PC-9 (cell line): ENCODE results near the gene FOXL2NB. TPM values are rescaled to one million over a fixed set of nuclear protein-coding genes. Genes with fewer than 3 reads are reported as not detected.

Source experiments
- BruUV-seq: library from RNA; stranded (reverse); fragments of 400-500 nt; replicated peaks from 2 replicates; lab custom pipeline; 2021; lab: Mats Ljungman, UMichigan
- CTCF ChIA-PET: fragments of 300-600 bp; sonication (Branson Sonifier 250); formaldehyde crosslinking; loops from one replicate; lab custom pipeline; 2022; ENCODE audit warnings: antibody characterized with exemption; lab: Charles Lee
- POLR2A ChIA-PET: fragments of 300-600 bp; sonication (Branson Sonifier 250); formaldehyde crosslinking; loops from one replicate; lab custom pipeline; 2022; ENCODE audit warnings: antibody characterized with exemption; ENCODE audit not compliant: unreplicated experiment; lab: Charles Lee
- DNase-seq, 2 experiments: peaks; one replicate each; pipeline versions ENCODE4 v3.0.0 to v3.0.0-alpha.2; 2015 to 2022; ENCODE audit warnings: mixed read lengths in 1 of 2
- H2AFZ ChIP-seq: fragments of 200-600 bp; sonication (generic); 2 replicates; pipeline ENCODE4 v1.8.1; 2017; ENCODE audit warnings: antibody characterized with exemption
- H3F3A ChIP-seq: fragments of 200-600 bp; sonication (generic); 2 replicates; pipeline ENCODE4 v1.8.1; 2017; ENCODE audit warnings: antibody characterized with exemption, mild to moderate bottlenecking, low read depth; ENCODE audit not compliant: insufficient read depth
- H3K27ac ChIP-seq: fragments of 200-600 bp; sonication (generic); 2 replicates; pipeline ENCODE4 v1.6.1; 2016; ENCODE audit warnings: mixed run types
- H3K27me3 ChIP-seq: fragments of 200-600 bp; sonication (generic); 2 replicates; pipeline ENCODE4 v1.6.1; 2016; ENCODE audit warnings: low read depth, mixed run types; ENCODE audit not compliant: insufficient read depth
- H3K36me3 ChIP-seq: fragments of 200-600 bp; sonication (generic); 2 replicates; pipeline ENCODE4 v1.6.1; 2016; ENCODE audit warnings: low read depth, mixed run types
- H3K4me1 ChIP-seq: fragments of 200-600 bp; sonication (generic); replicated peaks from 2 replicates; pipeline ENCODE4 v1.6.1; 2016; ENCODE audit warnings: mixed run types; ENCODE audit not compliant: insufficient read depth
- H3K4me2 ChIP-seq: fragments of 200-600 bp; sonication (generic); 2 replicates; pipeline ENCODE4 v1.6.1; 2017; ENCODE audit warnings: mixed run types
- H3K4me3 ChIP-seq: fragments of 200-600 bp; sonication (generic); 2 replicates; pipeline ENCODE4 v1.6.1; 2016; ENCODE audit warnings: mixed run types
- H3K79me2 ChIP-seq: fragments of 200-600 bp; sonication (generic); 2 replicates; pipeline ENCODE4 v1.6.1; 2017; ENCODE audit warnings: low read depth, mixed run types
- H3K9me2 ChIP-seq: fragments of 200-600 bp; sonication (generic); 2 replicates; pipeline ENCODE4 v1.8.1; 2017; ENCODE audit warnings: mild to moderate bottlenecking; ENCODE audit not compliant: insufficient read depth
- H3K9me3 ChIP-seq: fragments of 200-600 bp; sonication (generic); 2 replicates; pipeline ENCODE4 v1.8.1; 2016; ENCODE audit warnings: low read depth; ENCODE audit not compliant: insufficient read depth
- H4K20me1 ChIP-seq: fragments of 200-600 bp; sonication (generic); 2 replicates; pipeline ENCODE4 v1.8.1; 2017; ENCODE audit not compliant: insufficient read depth
- EZH2 ChIP-seq: fragments of 200-600 bp; sonication (generic); IDR thresholded peaks from 2 replicates; pipeline ENCODE4 v1.8.0; 2017; ENCODE audit warnings: antibody characterized with exemption, low read depth
- intact Hi-C: fragments of 100-400 bp; cut with micrococcal nuclease; formaldehyde crosslinking; loops from one replicate; pipeline ENCODE4 v1.10.0; 2022; ENCODE audit not compliant: unreplicated experiment
- total RNA-seq: library from RNA; stranded (reverse); gene quantifications from 2 replicates; pipeline ENCODE4 v1.2.3, GENCODE V29; 2021
- TF ChIP-seq, protein P1 (sequence below): fragments of 200-600 bp; sonication (generic); conservative IDR thresholded peaks from 2 replicates; pipeline ENCODE4 v1.6.1; 2017; ENCODE audit warnings: mixed run types, antibody characterized with exemption, mild to moderate bottlenecking, moderate library complexity

The FOXL2NB gene
- total RNA-seq, 1 experiment from 2014 or later, result 0.09 TPM

DNA sequence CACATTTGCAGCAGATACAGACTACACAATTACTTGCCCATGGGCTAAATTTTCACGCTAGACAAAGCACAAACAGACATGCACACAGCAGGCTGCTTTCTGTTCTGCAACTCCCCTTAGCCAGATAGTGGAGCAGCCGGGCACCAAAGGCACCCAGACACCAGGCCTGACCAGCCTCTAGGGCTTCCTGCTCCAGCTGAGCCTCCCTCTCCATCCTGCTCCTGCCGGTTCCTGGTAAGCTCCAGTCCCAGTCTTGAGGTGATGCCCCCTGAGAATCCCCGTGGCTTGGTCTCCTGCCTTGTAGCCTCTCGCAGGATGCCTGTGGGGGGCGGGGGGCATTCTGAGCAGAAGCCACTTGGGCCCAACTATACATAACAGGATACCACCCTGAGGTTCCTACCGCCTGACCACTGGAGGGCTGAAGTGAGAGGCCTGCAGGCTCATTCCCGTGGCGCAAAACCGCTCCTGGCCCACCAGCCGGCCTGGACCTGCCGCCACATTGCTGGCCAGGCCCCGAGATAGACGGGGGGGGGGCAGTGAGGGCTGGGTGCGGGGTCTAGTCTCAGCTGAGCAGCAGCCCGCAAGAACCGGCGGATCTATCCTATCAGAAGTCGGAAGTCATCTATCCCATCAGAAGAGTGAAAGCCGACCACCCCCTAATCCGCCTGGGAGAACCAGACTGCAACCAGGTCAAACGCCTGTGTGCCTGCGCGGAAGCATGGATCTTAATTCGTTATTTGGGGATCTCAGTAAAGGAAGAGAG is 4.0 kb upstream of the FOXL2NB start:
- H3K27me3 ChIP-seq, result 0 out of 2 replicates have a peak, but pooled peaks cover under 1% of the 10 kb centered on the region
- H3K79me2 ChIP-seq, result no peaks in the 10 kb centered on the region
- no peak overlapping the region for H3K4me2 ChIP-seq
- ChIA-PET CTCF (no interaction called here), POLR2A (no interaction called here)
- intact Hi-C loops, result loop anchor here (5.0 kb wide), 2 partner anchors 169 to 399 kb away; partner anchors contain the start of gene MRPS22
- no peaks in the 10 kb centered on the region for H3K9me3 ChIP-seq
- no peak for TF ChIP-seq EZH2
- TF ChIP-seq, protein P1, sequence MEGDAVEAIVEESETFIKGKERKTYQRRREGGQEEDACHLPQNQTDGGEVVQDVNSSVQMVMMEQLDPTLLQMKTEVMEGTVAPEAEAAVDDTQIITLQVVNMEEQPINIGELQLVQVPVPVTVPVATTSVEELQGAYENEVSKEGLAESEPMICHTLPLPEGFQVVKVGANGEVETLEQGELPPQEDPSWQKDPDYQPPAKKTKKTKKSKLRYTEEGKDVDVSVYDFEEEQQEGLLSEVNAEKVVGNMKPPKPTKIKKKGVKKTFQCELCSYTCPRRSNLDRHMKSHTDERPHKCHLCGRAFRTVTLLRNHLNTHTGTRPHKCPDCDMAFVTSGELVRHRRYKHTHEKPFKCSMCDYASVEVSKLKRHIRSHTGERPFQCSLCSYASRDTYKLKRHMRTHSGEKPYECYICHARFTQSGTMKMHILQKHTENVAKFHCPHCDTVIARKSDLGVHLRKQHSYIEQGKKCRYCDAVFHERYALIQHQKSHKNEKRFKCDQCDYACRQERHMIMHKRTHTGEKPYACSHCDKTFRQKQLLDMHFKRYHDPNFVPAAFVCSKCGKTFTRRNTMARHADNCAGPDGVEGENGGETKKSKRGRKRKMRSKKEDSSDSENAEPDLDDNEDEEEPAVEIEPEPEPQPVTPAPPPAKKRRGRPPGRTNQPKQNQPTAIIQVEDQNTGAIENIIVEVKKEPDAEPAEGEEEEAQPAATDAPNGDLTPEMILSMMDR, result no peak
- no TSS peak for BruUV-seq
- H3K9me2 ChIP-seq, result no peaks in the 10 kb centered on the region
- no peak overlapping the region for H3K4me3 ChIP-seq
- no peaks in the 10 kb centered on the region for H3K36me3 ChIP-seq
- H3K4me1 ChIP-seq, result no peaks in the 10 kb centered on the region
- no peaks in the 10 kb centered on the region for H4K20me1 ChIP-seq
- no peak overlapping the region for H3K27ac ChIP-seq
- DNase-seq, result no peak
- H2AFZ ChIP-seq, result no peak overlapping the region
- no peaks in the 10 kb centered on the region for H3F3A ChIP-seq

DNA sequence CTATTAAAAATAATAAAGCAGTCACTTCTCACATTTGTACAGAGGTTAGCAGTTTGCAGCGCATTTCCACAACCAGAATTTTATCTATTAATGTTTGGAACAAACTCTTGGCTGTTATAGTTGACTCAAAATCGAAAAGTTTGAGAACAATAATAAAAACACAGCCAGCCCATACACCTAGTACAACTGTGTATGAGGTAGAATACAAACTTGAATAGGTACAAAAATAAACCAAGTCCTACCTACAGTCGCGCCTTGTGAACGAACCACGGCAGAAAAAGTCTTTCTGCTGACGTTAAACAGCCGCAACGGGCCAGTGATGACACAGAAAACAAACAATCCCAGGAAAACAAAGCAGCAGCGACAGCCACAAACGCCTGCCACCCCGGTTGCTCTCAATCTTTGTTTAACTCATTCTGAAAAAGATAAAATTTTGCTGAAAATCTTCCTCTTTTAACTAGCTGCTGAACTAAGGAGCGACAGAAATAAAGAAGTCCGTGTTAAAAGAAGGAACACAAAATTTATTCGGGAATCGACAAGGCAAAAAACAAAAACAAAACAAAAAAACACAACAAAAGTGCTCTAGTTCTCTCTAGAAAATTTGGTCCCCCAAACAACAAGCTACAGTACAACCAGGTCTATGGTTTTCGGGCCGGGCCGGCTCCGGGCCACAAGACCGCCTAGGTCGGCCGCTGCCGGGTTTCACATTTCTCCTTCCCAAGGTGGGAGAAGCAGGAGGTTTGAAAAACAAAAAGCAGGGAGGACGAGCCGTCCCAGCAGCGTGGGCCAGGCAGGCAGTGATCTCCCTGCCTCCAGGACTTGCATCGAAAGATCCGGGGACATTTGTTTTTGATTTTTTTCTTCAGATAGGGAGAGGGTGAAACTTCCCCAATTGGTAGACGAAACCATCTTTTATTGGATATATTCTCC is 3.0 kb upstream of the FOXL2NB start:
- DNase-seq, result no peak
- CTCF ChIA-PET, result no interaction called here
- no peak overlapping the region for H3K27ac ChIP-seq
- intact Hi-C loops, result loop anchor here (5.0 kb wide), 2 partner anchors 168 to 398 kb away; partner anchors contain the start of gene MRPS22
- H2AFZ ChIP-seq, result no peak overlapping the region
- H3K9me2 ChIP-seq, result no peaks in the 10 kb centered on the region
- H3K4me1 ChIP-seq, result no peaks in the 10 kb centered on the region
- no peaks in the 10 kb centered on the region for H4K20me1 ChIP-seq
- H3K36me3 ChIP-seq, result no peaks in the 10 kb centered on the region
- POLR2A ChIA-PET, result no interaction called here
- no peaks in the 10 kb centered on the region for H3K9me3 ChIP-seq
- no peak overlapping the region for H3K4me2 ChIP-seq
- TF ChIP-seq EZH2, result no peak
- TF ChIP-seq, protein P1, result no peak
- no peaks in the 10 kb centered on the region for H3F3A ChIP-seq
- H3K27me3 ChIP-seq, result 0 out of 2 replicates have a peak, but pooled peaks cover 6% of the 10 kb centered on the region
- H3K4me3 ChIP-seq, result no peak overlapping the region
- no peaks in the 10 kb centered on the region for H3K79me2 ChIP-seq
- no TSS peak for BruUV-seq

DNA sequence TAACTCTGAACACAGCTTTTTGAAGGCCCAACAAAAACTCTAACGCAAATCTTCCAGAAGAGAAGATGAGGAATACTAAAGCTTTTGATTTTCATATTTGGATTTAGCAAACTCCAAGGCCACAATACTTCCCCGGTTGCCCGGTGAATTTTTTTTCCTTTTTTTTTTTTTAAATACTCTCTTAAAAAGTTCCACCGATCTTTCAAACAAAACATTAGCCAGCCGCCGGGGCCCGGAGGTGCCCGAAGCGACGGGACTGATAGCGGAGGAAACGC is 2.4 kb upstream of the FOXL2NB start:
- H3K4me3 ChIP-seq, result no peak overlapping the region
- no peaks in the 10 kb centered on the region for H3K36me3 ChIP-seq
- no peaks in the 10 kb centered on the region for H3K9me2 ChIP-seq
- no peak overlapping the region for H3K27ac ChIP-seq
- intact Hi-C loops, result loop anchor here (5.0 kb wide), 2 partner anchors 168 to 398 kb away; partner anchors contain the start of gene MRPS22
- H3K27me3 ChIP-seq, result 0 out of 2 replicates have a peak, but pooled peaks cover 6% of the 10 kb centered on the region
- no peaks in the 10 kb centered on the region for H4K20me1 ChIP-seq
- H3F3A ChIP-seq, result no peaks in the 10 kb centered on the region
- TF ChIP-seq, protein P1, result no peak
- ChIA-PET POLR2A (no interaction called here), CTCF (no interaction called here)
- no peaks in the 10 kb centered on the region for H3K9me3 ChIP-seq
- H3K4me1 ChIP-seq, result no peaks in the 10 kb centered on the region
- no peaks in the 10 kb centered on the region for H3K79me2 ChIP-seq
- no peak overlapping the region for H3K4me2 ChIP-seq
- DNase-seq, result no peak
- no peak overlapping the region for H2AFZ ChIP-seq
- no TSS peak for BruUV-seq
